ENCODE results near the gene KCNT2.
"Not testable (repeated sequence)": the region's sequence is repeated elsewhere in the genome, so short reads cannot be mapped to it uniquely, and the experiment has no call there.

The KCNT2 gene

GRCh38 chr1:196510451-196510850 is 97.8 kb downstream of the KCNT2 start:
- DNase-seq = no peak

GRCh38 chr1:196504224-196504623 is 104.0 kb downstream of the KCNT2 start:
- not testable (repeated sequence) for DNase-seq

GRCh38 chr1:196502437-196502836 is 105.8 kb downstream of the KCNT2 start:
- DNase-seq = no peak

GRCh38 chr1:196501760-196502428 is 106.3 kb downstream of the KCNT2 start:
- DNase-seq = no peak

- DNase-seq = no peak
Observed at GRCh38 chr1:196497817-196498216, 110.4 kb downstream of the KCNT2 start.

GRCh38 chr1:196494766-196495165 is 113.5 kb downstream of the KCNT2 start:
- no peak for DNase-seq

- DNase-seq = no peak
Observed at GRCh38 chr1:196493881-196494280, 114.4 kb downstream of the KCNT2 start.

- no peak for DNase-seq
Observed at GRCh38 chr1:196488579-196488978, 119.7 kb downstream of the KCNT2 start.

GRCh38 chr1:196486346-196486745 is 121.9 kb downstream of the KCNT2 start:
- DNase-seq = no peak

- DNase-seq = no peak
Observed at GRCh38 chr1:196481616-196482015, 126.6 kb downstream of the KCNT2 start.

- DNase-seq = peak; percentile 47
Observed at GRCh38 chr1:196477262-196477661, 131.0 kb downstream of the KCNT2 start.

- no peak for DNase-seq
Observed at GRCh38 chr1:196467230-196467925, 140.9 kb downstream of the KCNT2 start.

GRCh38 chr1:196466654-196467053 is 141.6 kb downstream of the KCNT2 start:
- no peak for DNase-seq

GRCh38 chr1:196466166-196466565 is 142.1 kb downstream of the KCNT2 start:
- no peak for DNase-seq

GRCh38 chr1:196464480-196464941 is 143.7 kb downstream of the KCNT2 start:
- DNase-seq = peak; percentile 92

GRCh38 chr1:196462086-196462485 is 146.2 kb downstream of the KCNT2 start:
- DNase-seq = no peak

GRCh38 chr1:196461521-196461920 is 146.7 kb downstream of the KCNT2 start:
- DNase-seq = no peak

GRCh38 chr1:196459383-196459782 is 148.9 kb downstream of the KCNT2 start:
- no peak for DNase-seq

GRCh38 chr1:196454792-196455191 is 153.4 kb downstream of the KCNT2 start:
- DNase-seq = no peak

GRCh38 chr1:196451103-196451502 is 157.1 kb downstream of the KCNT2 start:
- DNase-seq = no peak

GRCh38 chr1:196450143-196451095 is 157.8 kb downstream of the KCNT2 start:
- no peak for DNase-seq

- no peak for DNase-seq
Observed at GRCh38 chr1:196449460-196449859, 158.8 kb downstream of the KCNT2 start.

GRCh38 chr1:196445775-196446174 is 162.5 kb downstream of the KCNT2 start:
- no peak for DNase-seq

All from NCI-H69 (cell line).